Neural cell (in vitro differentiated cells): ENCODE results near the gene PDE3B.

Source experiments
- CTCF ChIP-seq: fragments of 450-650 bp; IDR thresholded peaks from 2 replicates; pipeline ENCODE4 v1.5.1; 2014; ENCODE audit warnings: antibody characterized with exemption, mild to moderate bottlenecking, moderate library complexity; ENCODE audit not compliant: poor library complexity, severe bottlenecking
- EP300 ChIP-seq: fragments of 450-650 bp; conservative IDR thresholded peaks from 2 replicates; pipeline ENCODE4 v1.6.1; 2014; ENCODE audit warnings: antibody characterized with exemption, mild to moderate bottlenecking, moderate library complexity; ENCODE audit not compliant: poor library complexity, severe bottlenecking
- EZH2 ChIP-seq: fragments of 200-600, 300-800 bp; shearing (Covaris generic), sonication (generic); IDR thresholded peaks from 2 replicates; pipeline ENCODE4 v1.6.1; 2014; ENCODE audit warnings: antibody characterized with exemption, low read length, borderline replicate concordance, mild to moderate bottlenecking; ENCODE audit not compliant: insufficient read depth, poor library complexity, severe bottlenecking
- RAD21 ChIP-seq: fragments of 450-650 bp; conservative IDR thresholded peaks from 2 replicates; pipeline ENCODE4 v1.6.1; 2014; ENCODE audit warnings: antibody characterized with exemption, mild to moderate bottlenecking, moderate library complexity
- SMC3 ChIP-seq: fragments of 450-650 bp; conservative IDR thresholded peaks from 2 replicates; pipeline ENCODE4 v1.6.1; 2014; ENCODE audit warnings: antibody characterized with exemption, mild to moderate bottlenecking, moderate library complexity; ENCODE audit not compliant: poor library complexity
- TAF1 ChIP-seq: IDR thresholded peaks from 2 replicates; pipeline ENCODE4 v1.6.1; 2012; ENCODE audit warnings: low read depth

GRCh38 chr11:14892577-14892976 lies 249.0 kb downstream of the PDE3B start:
- TF ChIP-seq CTCF: no peak
- no peak for TF ChIP-seq EZH2
- TF ChIP-seq RAD21: no peak
- TF ChIP-seq TAF1: no peak
- no peak for TF ChIP-seq SMC3
- no peak for TF ChIP-seq EP300
